GM18868 (cell line): ENCODE data around the gene GNB4.
A peak's percentile ranks its signal among the peaks of the same experiment; 100 is the strongest.

Experiments
- ATAC-seq: cut with Tn5 transposase; IDR thresholded peaks from one replicate; pipeline ENCODE4 v1.9.1; 2021; ENCODE audit warnings: mild to moderate bottlenecking, moderate library complexity; ENCODE audit not compliant: unreplicated experiment

Gene GNB4

DNA sequence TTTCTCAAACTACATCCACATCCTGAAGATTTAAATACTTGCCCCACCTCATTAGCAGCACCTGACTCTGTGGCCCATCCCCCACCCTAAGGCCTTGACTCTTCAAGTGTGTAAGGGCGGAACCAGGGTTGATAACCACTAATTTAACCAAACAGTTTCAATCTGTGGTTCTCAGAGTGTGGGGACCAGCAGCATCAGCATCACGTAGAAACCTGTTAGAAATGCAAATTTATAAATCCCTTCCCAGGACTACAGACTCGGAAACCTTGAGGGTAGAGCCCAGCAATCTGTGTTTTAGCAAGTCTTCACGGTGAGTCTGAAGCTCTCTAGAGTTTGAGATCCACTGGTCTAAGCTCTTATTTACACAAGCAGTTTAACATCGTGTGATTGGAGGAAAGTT, 12.4 kb downstream of the GNB4 start:
- ATAC-seq: peak; percentile 90

DNA sequence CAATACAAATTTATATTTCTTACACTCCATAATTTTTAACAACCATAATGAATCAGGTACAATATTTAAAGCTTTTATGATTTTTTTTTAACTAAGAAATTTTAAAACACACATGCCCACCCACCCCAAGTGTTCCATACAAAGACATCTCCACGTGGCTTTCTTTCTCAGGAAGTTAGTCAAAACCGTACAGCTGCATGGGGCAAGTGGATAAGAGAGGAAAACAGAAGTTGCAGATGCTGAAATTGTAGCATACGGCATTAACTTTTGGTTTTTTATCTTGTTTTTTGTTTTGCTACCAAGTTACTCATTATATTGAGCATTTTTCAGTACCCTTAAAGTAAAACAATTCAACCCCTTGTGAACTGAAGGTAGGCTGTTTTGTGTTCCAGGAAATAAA, 14.8 kb downstream of the GNB4 start:
- ATAC-seq: no peak

DNA sequence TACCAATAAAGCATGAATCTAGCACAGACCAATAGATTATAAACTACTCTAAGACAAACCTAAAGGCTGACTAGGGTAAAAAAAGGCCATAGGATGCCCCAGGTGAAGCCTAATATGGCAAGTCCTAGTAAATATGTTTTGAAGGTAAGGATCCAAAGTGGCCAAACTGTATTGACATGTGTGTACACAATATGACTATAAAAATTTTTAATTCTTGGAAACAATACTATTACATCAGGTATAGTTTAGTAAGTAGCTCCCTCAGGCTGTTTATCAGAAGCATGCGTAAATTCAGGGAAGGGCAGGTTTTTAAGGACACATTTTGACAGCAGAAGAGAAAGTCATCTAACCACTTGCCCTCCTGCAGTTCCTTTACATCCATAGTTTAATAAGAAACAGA, 18.8 kb downstream of the GNB4 start:
- ATAC-seq: no peak

DNA sequence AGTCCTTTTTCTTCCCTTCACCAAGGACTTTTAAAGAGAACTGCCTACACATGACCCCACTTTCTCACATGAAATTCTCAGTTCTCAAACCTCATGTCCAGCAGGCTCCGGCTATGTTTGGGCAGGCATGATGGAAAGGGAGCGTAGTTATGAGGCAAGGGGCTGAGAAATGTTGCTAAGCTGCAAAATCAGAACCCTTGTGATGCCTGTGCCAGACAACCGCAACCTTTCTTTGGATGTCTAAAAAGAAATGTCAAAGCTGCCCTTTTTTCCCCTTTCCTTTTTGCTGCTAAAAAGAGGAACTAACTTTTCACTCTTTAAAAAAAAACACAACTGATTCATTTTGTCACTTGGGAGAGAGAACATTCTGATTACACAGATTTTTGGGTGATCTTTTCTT, 19.2 kb downstream of the GNB4 start:
- ATAC-seq: peak; percentile 71

DNA sequence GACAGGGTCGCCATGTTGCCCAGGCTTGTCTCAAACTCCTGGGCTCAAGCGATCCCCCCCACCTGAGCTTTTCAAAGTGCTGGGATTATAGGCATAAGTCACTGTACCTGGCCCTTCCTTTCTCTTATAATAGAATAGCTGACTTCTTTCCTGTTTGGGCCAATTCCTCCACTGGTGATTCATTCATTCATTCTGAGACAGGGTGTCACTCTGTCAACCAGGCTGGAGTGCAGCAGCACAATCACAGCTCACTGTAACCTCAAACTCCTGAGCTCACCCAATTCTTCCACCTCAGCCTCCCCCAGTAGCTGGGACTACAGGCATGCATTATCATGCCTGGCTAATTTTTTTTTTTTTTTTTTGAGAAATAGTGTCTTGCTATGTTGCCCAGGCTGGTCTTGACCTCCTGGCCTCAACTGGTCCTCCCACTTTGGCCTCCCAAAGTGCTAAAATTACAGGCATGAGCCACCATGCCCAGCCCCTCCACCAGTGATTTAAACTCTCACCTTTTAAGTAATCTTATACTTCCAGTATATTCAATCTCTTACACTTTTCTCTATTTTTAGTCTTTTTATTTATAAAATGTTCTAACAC, 20.9 kb downstream of the GNB4 start:
- no peak for ATAC-seq

DNA sequence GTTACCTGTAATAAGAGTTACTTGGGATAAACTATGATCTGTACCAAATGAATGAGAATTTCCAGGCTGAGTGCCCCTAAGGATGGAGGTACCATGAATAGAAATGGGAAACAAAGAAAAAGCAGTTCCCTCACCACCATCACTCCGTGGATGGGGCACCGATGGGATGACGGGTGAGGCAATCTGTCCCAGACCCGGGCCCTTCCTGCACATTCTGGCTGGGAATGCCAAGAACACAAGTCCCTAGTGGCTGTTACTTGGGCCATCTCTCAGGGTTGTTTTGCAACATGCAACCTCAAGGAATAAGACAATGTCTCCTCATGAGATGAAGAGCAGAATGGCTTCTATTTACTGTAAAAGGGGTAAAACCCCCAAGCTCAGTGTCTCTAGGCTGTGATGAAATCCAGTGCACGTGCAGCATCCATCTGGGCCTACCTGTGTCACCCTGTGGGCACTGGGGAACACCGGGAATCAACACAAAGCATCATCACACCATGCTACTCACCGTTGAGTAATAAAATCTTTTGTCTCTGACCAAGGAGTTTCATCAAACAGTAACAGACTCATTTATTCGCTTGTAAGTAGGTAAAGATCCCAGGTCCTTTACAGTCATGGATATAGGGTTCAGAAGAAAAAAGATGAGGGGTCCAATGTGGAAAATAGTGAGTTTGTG, 22.3 kb downstream of the GNB4 start:
- ATAC-seq: no peak

DNA sequence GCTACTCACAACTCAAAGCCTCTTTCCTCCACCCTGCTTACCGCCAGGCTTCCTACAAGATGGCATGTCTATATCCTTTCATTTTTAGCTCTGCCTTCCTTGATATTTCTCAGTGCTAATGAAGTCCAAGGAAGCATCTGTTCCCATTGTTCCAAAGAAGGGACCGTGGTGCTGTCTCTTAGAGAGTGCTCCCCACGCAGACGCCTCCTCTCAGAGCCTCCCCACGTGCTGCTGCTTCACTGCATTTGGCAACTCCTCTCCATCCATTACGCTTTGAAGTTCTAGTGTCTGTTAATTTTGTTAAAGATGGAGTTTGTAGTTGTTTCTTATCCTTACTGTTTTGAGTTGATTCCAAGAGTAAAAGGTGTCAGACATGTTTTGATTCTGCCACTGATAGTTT, 26.2 kb downstream of the GNB4 start:
- ATAC-seq: no peak

DNA sequence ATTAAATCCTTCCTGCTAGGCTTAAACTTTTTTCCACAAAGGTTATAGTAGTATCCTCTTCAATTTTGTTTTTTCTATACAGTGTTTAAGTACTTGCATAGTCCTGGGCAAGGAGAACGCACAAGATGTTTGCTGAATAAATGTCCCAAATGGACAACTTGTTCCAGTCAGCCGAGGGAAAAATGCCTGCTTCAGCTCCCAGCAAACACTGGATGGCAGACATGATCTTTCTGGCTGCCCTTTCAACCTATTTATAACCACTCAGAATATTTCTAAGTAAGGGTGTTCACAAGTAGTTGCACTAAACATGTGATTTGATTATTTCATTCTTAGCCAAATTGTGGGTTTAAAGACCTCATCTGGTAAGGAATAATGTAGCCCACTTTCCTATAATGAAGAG, 29.8 kb downstream of the GNB4 start:
- no peak for ATAC-seq

DNA sequence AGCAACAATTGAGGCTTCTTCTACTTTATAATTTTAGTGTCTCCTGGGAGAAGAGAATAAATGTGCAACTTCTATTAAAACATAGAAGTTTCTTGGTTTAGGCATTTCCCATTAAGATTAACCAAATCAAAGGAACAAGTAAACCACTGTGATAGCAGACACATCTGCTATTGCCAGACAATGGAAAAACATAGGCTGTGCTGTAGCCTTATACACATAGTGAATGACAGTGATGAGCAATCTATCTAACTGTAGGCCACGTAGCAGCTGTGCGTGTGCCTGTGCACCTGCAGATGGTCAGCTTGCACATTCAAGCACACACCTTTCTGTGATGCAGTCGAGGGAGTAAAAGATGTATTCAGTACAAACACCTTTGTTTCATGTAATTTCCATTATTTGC, 32.7 kb downstream of the GNB4 start:
- no peak for ATAC-seq

DNA sequence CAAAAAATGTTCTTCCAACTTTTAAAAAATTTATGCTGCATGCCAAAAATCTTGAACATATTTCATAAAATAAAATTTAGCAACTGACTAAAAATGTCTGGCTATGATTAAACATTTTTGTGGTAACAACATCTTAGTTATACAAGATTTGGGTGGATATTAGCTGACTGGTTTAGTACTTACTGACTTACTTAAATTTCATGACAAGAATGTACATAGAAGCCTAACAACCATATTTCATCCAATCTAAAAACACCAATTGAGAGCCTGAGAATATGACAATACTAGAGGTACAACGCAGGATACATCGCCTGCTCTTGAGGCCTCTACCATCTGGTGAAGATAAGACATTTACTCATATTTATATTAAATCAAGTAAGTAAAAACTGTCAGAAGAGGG, 34.6 kb downstream of the GNB4 start:
- no peak for ATAC-seq

DNA sequence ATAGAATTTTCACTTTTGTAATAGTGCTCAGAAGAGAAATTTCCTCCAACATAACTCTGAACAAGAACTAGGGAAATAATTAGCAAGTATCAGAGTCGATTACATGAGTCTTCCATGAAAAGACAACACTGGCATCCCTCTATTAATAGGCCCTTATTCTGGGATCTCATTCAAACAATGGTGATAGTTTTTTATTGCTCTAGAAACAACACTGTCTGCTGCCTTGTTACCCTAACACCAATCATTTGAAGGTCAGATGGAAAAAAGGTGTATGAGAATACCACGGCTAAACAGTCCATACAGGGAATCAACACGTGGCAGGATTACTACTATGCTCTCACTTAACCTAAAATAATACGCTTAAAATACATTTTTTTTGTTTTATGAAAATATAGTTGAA, 35.9 kb downstream of the GNB4 start:
- ATAC-seq: no peak

DNA sequence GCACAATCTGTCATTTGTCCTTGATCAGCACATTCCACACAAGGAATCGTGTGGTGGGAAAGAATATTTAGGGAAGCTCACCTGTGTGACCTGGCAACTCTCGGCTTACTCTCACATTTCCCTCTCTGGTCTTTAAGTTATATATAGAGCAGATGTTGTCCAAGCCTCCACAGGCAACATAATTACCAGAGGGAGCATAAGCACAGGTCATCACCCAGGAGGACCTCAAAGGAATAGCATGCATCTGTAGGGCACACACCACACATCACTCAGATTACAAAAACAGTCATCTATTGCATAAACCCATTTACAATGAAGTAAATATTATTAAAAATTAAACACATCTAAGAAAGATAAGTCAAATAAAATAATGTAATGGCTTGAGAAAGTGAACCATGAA, 36.5 kb downstream of the GNB4 start:
- ATAC-seq: no peak

DNA sequence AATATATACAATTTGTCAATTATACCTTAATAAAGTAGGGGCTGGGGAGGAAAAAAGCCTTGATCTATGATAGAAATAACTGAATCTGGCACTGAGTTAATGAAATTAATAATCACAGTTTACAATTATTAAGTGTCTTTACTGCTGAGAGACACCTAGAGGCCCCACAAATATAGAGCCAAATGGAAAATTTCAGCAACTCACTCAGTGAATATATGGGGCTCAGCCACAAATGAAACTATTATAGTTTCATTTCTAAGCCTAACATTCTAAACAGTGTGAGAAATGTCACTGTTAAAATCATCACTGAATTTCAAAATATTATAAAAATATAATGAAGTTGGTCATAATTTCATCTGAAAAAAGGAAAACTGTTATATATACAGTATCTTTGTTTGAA, 40.3 kb downstream of the GNB4 start:
- peak; percentile 47 for ATAC-seq

DNA sequence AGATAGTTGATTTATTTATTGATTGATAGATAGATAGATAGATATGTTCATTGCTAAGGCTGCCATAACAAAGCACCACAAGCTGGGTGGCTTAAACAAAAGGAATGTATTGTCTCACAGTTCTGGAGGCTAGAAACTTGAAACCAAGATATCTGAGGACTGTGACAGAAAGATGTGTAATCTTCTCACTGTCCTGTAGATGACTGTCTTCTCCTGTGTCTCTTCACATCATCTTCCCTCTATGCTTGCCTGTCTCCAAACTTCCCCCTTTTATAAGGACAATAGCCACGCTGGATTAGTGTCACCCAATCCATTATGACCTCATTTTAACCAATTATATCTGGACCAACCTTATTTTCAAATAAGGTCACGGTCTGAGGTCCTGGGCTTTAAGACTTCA, 40.9 kb downstream of the GNB4 start:
- peak; percentile 58 for ATAC-seq

DNA sequence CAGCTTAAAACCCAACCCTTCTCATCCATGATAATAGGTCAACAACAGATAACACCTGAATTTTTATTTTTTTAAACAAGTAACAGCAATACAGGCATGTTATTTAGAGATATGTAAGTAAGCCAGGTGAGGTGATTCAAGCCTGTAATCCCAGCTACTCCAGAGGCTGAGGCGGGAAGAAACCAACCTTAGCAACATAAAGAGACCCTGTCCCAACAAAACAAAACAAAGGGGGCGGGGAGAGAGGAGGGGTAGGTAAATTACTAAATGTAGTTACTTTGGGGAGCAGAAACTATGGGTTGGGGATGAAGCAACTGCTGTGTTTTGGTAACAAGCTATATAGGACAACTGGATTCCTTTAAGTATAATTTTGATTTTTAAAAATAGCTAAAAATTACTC, 47.0 kb downstream of the GNB4 start:
- no peak for ATAC-seq

DNA sequence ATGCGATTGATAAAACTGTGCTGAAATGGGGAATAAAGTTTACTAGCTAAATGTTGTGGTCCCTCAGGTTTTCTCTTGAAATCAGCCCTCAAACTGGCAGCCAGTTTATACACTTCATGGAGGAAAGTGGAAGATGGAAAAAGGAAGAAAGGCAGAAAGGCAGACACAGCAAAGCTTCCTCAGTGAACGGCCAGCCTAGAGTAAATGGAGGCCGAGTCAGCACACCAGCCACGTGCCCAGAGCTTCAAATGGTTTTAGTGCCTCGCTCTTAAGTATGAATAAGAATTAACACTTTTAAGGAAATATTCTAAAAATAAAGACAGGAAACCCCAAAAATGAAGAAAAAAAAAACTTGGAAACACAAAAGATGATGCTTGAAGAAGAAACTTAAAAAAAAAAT, 48.3 kb downstream of the GNB4 start:
- ATAC-seq: no peak

DNA sequence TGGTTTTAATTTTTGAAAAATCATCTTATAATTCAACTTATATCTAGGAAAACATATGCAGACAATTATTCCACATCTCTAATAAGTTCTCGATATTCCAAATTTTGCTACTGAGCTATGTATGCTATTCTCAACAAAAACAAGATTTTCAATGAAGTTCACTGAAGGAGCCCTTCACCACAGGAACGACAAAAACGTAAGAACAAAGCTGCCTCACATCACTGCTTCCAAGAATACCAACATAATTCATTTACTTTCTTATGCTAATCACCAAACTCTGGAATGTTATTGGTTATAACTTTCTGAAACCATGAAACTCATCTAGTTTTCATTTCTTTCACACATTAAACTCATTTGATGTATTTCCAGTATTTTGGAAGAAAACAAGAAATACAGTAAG, 49.7 kb downstream of the GNB4 start:
- no peak for ATAC-seq

DNA sequence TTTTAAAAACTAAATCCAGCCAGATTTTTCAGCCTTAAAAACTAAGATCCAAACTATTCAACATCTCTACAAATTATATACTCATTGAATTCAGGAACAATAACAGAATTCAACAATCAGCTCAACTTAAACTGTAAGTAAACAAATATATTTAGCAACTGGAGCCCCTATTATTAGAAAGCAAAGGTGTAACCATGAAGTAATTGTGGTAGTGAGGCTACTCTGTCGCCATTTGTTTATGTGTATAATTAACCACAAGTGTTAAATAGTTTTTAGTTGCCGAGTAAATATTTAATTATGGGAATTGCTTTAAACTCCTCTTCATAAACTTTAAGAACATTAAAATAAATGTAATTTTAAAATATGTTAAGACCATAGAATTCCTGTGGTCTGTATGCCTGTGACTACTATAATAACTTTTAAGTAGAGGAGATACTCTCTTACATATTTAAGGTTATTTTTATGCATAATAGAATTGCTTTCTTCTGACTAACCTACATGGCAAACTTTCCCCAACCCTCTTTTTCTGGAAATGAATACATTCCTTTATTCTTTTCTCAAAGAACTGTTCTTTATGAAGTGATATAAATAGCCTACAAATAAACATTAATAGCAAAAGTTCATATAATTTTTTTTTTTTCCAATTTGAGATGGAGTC, 52.6 kb downstream of the GNB4 start:
- ATAC-seq: no peak

DNA sequence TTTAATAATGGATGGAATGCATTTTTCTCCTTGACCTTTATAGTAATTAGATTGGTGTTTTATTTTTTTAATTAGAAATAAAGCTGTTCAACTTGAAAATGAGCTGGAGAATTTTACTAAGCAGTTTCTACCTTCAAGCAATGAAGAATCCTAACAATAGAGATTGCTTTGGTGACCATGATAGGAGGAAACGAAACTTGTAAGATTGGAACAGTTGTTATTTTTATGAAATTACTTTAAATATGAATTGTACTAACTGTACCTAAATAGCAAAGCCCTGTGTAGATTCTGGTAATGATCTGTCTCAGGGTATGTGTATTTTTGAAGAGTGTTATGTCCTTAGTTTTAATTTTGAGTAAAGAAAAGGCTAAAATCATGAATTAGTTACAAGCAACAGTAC, 59.4 kb downstream of the GNB4 start:
- peak; percentile 72 for ATAC-seq

DNA sequence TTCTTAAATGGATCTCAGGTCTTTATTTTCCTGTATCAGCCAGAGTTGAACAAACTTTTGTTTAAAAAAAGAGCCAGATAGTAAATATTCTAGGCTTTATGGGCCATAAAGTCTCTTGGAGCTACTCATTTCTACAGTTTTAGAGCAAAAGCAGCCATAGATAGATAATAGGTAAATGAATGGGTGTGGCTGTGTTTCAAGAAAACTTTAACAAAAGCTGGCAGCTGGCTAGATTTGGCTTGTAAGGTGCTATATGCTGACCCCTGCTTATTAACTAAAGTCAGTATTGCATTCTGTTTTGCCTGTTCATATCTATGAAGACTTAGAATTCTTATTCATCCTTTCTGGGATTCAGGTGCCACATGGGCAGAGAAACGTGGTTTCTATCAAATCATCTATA, 74.8 kb downstream of the GNB4 start:
- no peak for ATAC-seq

DNA sequence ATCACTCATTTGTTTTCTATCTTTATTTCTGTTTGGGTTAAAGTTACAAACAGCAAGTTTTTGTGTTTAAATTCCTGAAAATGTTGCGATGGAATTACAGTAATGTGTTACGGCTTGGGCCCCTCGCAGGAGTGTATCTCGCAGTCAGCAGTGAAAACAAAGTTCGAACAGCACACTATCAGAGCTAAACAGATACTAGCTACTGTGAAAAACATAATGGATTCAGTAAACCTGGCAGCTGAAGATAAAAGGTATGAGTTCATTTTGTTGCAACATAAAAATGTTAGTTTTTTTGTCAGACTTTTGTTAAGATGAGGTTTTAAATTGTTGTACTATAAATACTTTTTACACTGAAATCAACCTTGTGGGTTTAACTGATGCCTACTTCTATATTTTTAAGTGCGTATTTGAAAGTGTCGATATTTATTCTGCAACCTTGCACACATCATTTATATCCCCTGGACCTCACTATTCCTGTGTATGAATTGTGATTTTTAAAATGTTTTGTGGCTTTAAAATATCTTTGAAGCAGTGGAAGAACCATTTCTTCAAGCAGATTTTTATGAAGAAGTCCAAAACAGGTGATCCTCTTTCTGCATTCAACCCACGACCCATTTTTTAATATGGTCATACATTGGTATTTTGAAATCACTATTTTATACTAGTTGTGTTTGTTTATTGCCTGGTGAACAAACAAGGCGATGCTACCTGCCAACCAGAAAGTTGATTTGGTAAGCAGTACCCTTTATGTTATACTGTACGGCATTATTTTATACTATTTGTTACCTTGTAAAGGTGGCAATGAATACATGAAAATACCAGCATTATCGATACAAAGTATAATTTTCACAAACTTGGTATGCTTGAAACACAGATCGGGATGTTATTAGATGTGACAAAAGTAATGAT, 75.9 kb downstream of the GNB4 start:
- ATAC-seq: no peak

DNA sequence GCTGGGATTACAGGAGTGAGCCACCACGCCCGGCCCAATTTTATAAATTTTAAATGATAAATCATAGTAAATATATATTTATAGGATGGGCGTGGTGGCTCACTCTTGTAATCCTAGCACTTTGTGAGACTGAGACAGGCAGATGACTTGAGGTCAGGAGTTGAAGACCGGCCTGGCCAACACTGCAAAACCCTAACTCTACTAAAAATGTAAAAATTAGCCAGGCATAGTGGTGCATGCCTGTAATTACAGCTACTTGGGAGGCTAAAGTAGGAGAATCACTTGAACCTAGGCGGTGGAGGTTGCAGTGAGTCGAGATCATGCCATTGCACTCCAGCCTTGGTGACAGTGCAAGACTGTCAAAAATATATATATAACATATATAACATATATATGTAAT, 77.3 kb downstream of the GNB4 start:
- ATAC-seq: no peak
